Stimulated activated CD4-positive, alpha-beta T cell treated with anti-CD3 and anti-CD28 coated beads, Interleukin-4, amount 100 ng/mL, for 24 hours (primary cell): ENCODE results near the gene SPTLC1.

Source experiments
- DNase-seq: peaks from one replicate; pipeline ENCODE4 v3.0.0-alpha.2; 2020

Gene SPTLC1

GRCh38 chr9:92077888-92078287 is 37.3 kb downstream of the SPTLC1 start:
- DNase-seq = no peak

DNA sequence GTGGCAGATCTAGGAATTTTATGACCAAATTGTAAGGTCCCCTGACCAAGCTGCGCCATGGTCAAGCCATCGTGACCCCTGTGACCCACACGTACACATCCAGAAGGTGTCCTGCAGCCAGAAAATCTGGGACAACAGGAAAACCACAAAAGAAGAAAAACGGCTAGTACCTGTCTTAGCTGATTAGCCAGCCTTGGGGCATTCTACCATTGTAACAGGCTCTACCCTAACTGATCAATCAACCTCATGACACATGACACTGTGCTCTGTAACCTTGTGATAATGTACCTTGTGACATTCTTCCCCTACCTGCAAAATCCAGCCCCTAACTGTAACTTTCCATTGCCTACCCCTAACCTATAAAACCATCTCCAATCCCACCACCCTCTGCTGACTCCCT is 43.6 kb downstream of the SPTLC1 start:
- DNase-seq = no peak

DNA sequence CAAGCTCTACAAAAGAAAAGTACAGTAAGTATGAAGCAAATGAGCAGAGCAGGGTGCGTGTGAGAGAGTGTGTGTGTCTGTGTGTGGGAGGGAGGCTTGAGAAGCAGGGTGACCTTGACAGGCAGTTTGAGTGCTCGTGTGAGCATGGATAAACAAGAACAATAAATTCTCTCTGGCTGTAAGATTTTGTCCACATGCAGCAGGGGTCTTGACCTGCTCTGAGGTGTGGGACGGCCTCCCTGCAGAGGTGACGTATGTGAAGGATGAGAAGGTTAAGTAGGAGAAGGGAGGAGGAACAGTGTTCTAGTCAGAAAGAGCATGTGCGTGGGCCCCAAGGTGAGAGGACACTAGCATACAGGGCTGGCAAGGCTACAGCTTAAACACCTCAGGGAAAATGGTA is 49.0 kb downstream of the SPTLC1 start:
- DNase-seq = no peak

- no peak for DNase-seq
Observed at GRCh38 chr9:92064711-92065110, 50.5 kb downstream of the SPTLC1 start.

DNA sequence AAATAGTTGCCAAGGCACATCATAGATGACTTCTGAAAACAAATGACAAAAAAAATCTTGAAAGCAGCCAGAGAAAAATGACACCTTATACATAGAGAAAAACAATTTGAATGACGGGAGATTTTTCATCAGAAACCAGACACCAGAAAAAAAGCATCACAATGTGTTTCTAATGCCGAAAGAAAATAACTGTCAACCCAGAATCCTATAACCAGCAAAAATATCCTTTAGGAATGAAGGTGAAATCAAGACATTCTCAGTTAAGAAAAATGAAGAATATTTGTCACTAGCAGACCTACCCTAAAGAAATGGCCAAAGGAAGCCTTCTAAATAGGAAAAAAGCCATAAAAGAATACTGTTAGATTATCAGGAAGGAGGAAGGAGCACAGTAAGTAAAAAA is 54.0 kb downstream of the SPTLC1 start:
- no peak for DNase-seq

DNA sequence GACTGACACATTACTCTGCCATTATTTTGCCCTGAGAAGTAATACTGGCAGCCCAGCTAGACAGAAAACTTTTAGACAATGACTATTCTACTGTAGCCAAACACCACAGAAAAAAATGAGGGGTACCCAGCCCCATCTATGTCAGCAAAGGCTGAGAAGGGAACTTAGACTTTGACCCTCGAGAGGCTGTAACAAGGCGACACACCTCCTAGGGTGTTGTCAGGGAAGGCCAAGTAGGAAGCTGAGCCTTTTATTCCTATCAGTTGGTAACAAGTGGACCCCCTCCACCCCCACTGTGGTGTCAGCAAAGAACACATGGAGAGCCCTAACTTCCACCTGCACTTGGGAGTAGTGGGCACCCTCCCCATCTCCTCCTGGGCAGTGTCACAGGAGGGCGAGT is 55.6 kb downstream of the SPTLC1 start:
- no peak for DNase-seq

- no peak for DNase-seq
Observed at GRCh38 chr9:92058723-92059444, 56.3 kb downstream of the SPTLC1 start.

DNA sequence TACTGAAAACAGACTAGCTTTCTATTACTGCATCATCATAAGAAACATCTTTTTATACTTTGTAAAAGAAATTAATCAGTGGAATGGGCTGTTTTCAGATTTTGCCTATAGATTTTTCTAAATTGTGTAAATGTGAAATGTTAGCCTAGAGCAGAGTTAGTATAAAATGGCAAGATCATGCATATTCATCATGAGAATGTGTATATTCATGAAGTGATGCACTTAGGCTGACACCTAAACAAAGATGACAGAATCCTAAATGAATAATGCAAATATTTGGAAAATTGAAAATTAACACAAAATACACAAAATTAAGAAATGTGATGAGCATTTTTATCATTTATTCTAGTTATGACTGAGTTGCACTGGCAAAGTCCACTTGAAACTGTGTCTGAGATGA is 57.2 kb downstream of the SPTLC1 start:
- DNase-seq = no peak

GRCh38 chr9:92057226-92057625 is 58.0 kb downstream of the SPTLC1 start:
- DNase-seq = no peak

- no peak for DNase-seq
Observed at GRCh38 chr9:92055624-92056023, 59.6 kb downstream of the SPTLC1 start.

- DNase-seq = no peak
Observed at GRCh38 chr9:92048924-92049625, 66.1 kb downstream of the SPTLC1 start.

GRCh38 chr9:92047500-92047899 is 67.7 kb downstream of the SPTLC1 start:
- DNase-seq = no peak

DNA sequence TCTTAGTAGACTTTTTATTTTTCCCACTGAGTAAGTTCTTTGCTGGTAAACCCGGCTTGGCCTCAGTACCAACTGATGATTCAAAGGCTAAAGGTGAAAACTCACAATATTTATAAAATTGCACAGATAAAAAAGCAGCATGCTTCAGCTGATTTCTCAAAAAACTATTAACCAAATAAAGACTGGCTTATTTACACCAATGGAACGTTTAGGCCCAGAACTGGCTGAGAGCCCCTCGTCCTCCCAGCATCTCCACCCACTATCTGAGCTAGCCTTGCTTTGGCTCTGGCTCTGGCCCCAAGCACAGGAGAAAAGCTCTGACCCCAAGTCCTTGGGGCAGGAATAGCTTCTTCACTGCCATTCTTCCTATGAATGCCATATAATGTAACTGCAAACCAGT is 68.5 kb downstream of the SPTLC1 start:
- no peak for DNase-seq

GRCh38 chr9:92044936-92045335 is 70.3 kb downstream of the SPTLC1 start:
- DNase-seq = no peak

DNA sequence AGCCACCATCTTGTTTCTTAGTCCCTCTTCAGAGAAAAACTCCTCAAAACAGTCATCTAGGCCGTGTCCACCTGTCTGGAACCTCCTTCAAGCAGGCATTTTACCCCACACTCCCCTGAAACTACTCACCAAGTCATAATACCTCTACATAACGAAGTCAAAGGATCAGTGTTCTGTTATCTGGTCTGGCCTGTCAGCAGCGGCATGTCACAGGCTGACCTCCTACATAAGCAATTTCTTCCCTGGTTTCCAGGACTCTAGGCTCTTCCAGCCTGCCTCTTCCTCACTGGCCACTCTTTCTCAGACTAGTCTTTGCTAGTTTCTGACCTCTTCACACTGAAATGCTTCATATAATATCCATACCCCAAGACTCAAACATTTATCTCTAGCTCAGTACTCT is 72.2 kb downstream of the SPTLC1 start:
- no peak for DNase-seq

DNA sequence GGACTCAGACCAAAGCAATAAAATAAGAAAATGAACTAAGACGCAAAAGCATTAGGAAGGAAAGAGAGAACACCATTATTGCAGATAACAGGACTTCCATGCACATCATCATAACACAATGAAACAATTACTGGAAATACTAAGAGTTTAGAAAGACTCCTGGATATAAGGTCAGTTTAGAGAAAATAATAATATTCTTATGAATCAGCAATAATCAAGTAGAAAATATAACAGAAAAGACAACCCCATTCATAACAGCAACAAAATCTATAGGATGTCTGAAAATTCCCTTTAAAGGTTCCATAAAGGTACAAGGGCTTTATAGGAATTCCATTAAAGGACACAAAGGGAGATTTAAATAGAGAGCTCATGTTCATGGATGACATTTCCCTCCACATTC is 73.0 kb downstream of the SPTLC1 start:
- DNase-seq = no peak

GRCh38 chr9:92036756-92037155 is 78.5 kb downstream of the SPTLC1 start:
- DNase-seq = no peak

- no peak for DNase-seq
Observed at GRCh38 chr9:92036411-92036746, 78.8 kb downstream of the SPTLC1 start.

DNA sequence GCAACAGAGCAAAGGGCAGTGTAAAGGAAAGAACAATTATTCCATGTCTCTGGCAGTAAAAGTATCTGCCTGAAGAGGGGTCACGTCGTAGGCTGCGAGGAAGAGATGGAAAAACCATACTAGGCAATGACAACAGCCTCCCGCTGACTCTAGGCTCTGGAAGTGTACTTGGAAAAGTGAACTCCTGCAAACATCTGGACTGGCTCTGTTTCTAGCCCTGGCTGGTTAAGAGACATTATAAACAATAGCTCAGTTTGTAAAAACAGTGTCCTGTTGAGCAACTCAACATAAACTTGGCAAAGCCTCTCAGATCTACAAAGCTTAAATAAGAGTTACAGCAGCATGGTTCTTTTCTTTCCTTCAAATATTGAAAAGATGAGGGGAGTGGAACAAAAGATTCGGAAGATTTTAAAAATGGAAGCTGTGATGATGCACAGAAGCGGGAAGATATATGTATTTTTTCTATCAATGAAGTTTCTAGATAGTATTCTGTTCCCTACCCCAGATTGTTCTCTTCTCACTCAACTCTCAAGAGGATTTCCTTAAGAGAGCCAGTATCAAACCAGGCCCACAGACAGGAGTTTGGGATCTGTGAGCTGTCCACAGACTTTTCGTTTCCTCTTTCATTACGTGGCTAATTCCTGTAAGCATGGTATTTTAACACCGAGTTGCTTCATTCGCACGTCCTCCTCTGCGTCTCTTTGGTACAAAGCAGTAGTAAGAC is 79.4 kb downstream of the SPTLC1 start:
- DNase-seq = no peak

GRCh38 chr9:92035146-92035545 is 80.1 kb downstream of the SPTLC1 start:
- no peak for DNase-seq

GRCh38 chr9:92033991-92034390 is 81.2 kb downstream of the SPTLC1 start:
- no peak for DNase-seq

DNA sequence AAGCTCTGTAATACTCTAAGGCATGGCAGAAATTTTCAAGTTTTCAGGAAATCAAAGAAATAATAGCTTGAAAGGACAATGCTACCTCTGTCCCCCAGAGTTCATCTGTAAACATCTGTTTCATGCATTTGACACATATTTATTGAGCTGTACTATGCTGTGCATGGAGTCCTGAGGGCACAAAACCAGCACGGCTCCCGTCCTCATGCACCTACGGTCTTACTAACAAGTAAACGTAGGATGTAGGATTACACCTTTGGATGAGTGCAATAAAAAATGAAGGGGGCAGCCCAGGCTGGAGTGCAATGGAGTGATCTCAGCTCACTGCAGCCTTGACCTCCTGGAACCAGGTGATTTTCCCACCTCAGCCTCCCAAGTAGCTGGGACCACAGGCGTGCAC is 81.9 kb downstream of the SPTLC1 start:
- no peak for DNase-seq

DNA sequence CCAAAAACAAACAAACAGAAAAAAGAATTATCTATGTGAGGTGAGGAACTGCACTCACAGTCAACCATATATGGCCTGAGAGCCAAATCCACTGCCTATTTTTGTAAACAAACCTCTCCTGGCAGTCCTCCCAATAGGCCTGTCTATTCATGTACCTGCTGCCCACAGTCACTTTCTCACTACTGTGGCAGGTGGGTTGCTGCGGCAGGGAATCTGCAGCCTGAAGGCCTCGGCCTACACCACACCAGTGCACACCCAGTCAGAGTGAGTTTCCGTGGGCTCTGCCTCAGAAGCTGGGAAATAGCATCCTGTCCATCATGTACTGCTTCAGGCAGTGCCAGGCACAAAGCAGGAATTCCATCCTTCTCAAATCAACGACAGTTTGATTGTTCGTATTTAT is 82.3 kb downstream of the SPTLC1 start:
- DNase-seq = no peak

GRCh38 chr9:92030367-92030766 is 84.8 kb downstream of the SPTLC1 start:
- no peak for DNase-seq
